ENCODE results near the gene PALM2AKAP2.

The PALM2AKAP2 gene

DNA sequence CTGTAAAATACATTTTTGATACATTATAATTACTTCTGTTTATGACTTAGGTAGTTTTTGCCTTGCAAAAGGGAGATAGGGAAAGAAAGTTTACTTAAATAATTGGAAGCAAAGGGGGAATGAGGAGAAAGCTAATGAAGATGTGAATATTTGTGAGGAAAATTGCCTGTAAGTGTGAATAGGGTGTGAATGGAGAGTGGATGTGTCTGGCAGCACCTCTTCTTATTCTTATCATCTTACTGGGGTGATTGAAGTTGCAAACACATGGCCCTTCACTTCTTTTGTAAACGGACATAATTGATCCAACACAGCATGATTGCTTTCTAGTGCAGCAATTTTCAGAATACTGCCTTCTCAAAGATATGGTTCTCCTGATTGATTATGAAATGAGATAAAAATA lies 46.6 kb downstream of the PALM2AKAP2 start:
- no peak for DNase-seq (ENCODE audit: low spot score)
- no peak for TF ChIP-seq CTCF (IDR thresholded peaks at IDR 0.05; ENCODE audit: borderline replicate concordance, control extremely low read depth, extremely low read depth, insufficient read depth, missing control alignments)
- in situ Hi-C loops (cut with MboI; ENCODE audit: low sequenced_read_pairs, unreplicated experiment): no loop called here

DNA sequence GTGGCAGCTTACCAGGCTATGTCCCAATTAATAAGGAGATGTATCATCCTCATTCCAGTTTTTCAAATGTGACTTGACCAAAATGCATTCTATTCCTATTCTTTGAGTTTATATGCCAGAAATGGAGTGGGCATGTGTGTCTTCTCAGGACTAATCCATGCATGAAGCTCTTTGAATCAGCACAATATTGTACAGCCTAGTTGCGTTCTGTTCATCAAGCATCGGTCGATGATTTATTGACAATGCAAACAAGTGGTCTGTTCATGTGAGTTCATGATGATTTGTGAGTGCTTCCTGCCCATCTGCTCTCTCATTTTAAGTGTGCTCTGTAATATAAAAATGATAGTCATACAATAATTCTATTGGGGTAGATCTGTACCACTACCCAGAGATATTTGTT lies 48.3 kb downstream of the PALM2AKAP2 start:
- no peak for TF ChIP-seq CTCF (IDR thresholded peaks at IDR 0.05; ENCODE audit: borderline replicate concordance, control extremely low read depth, extremely low read depth, insufficient read depth, missing control alignments)
- DNase-seq (ENCODE audit: low spot score): no peak
- in situ Hi-C loops (cut with MboI; ENCODE audit: low sequenced_read_pairs, unreplicated experiment): no loop called here

Data from GM13976 (cell line).